K562 (cell line): ENCODE results near the gene CNKSR1. TPM values are rescaled to one million over a fixed set of nuclear protein-coding genes. Genes with fewer than 3 reads are reported as not detected.

ENCODE experiments used
- ATAC-seq: fragments of 200-7000 bp; cut with Tn5 transposase; 3 replicates; pipeline ENCODE4 v1.9.1; 2020; ENCODE audit warnings: moderate library complexity
- BruUV-seq: library from RNA; stranded (reverse); fragments of 400-500 nt; replicated peaks from 2 replicates; lab custom pipeline; 2021; lab: Mats Ljungman, UMichigan
- CTCF ChIA-PET: fragments of 300-600 bp; formaldehyde crosslinking; extraction: SDS; loops from one replicate; lab custom pipeline; 2021; ENCODE audit warnings: low intra/inter-chr PET ratio; lab: Yijun Ruan, JAX
- POLR2A ChIA-PET: fragments of 300-600, 350-650 bp; sonication (Branson Sonifier 250); formaldehyde crosslinking; extraction: SDS; loops from one replicate; lab custom pipeline; 2021; ENCODE audit warnings: antibody characterized with exemption, inconsistent platforms; lab: Yijun Ruan, JAX
- DNase-seq, 4 experiments: peaks; one replicate each; pipeline versions ENCODE4 v3.0.0 to v3.0.0-alpha.2; 2011 to 2018; ENCODE audit warnings: low spot score in 3 of 4, mixed read lengths in 3 of 4; ENCODE audit errors: extremely low read depth in 1 of 4
- FAIRE-seq: peaks from 2 replicates; lab custom pipeline; 2011; peaks lifted over from hg19 to GRCh38; lab: Jason Lieb, UNC
- H2AFZ ChIP-seq: 2 replicates; pipeline ENCODE4 v1.6.0; 2011; ENCODE audit warnings: low read depth, low read length, control low read depth, inconsistent platforms
- H3K27ac ChIP-seq: fragments of 200-600 bp; 3 replicates; pipeline ENCODE4 v1.8.0; 2011; ENCODE audit warnings: low read depth, mild to moderate bottlenecking, control low read depth, inconsistent platforms, low read length, moderate library complexity, mixed read lengths; ENCODE audit errors: extremely low read depth
- H3K27me3 ChIP-seq, 2 experiments: fragments of 300-600 bp in 1 of 2; 2 replicates in 1 of 2; 3 replicates in 1 of 2; pipeline versions ENCODE4 v1.6.0 to v1.8.0; 2011; ENCODE audit warnings: inconsistent platforms in 2 of 2, low read length in 2 of 2, mild to moderate bottlenecking in 1 of 2, mixed read lengths in 1 of 2, moderate library complexity in 1 of 2; ENCODE audit not compliant: control insufficient read depth in 2 of 2, insufficient read depth in 2 of 2
- H3K36me3 ChIP-seq: fragments of 300-600 bp; 3 replicates; pipeline ENCODE4 v1.8.0; 2011; ENCODE audit warnings: mild to moderate bottlenecking, low read length, inconsistent platforms; ENCODE audit not compliant: control insufficient read depth, insufficient read depth
- H3K4me1 ChIP-seq, 2 experiments: fragments of 200-600 bp in 1 of 2; replicated peaks in 1 of 2; 2 replicates in 1 of 2; 3 replicates in 1 of 2; pipeline versions ENCODE4 v1.5.1 to v1.8.0; 2011; ENCODE audit warnings: inconsistent platforms in 2 of 2, low read length in 2 of 2, mild to moderate bottlenecking in 1 of 2, mixed read lengths in 1 of 2, moderate library complexity in 1 of 2; ENCODE audit not compliant: control insufficient read depth in 2 of 2, insufficient read depth in 2 of 2
- H3K4me2 ChIP-seq: 2 replicates; pipeline ENCODE4 v1.6.1; 2011; ENCODE audit warnings: low read length, control low read depth, inconsistent platforms, mixed read lengths; ENCODE audit not compliant: insufficient read depth
- H3K4me3 ChIP-seq: fragments of 200-600 bp; sonication (generic), shearing (Covaris generic); 2 replicates; pipeline ENCODE4 v1.5.1; 2016; ENCODE audit warnings: control low read depth, inconsistent platforms
- H3K79me2 ChIP-seq: fragments of 200-600 bp; 3 replicates; pipeline ENCODE4 v1.8.0; 2011; ENCODE audit warnings: low read length, inconsistent platforms; ENCODE audit not compliant: control insufficient read depth, insufficient read depth
- H3K9ac ChIP-seq, 2 experiments: 2 replicates each; pipeline versions ENCODE4 v1.6.0 to v1.6.1; 2011; ENCODE audit warnings: low read depth in 2 of 2, low read length in 2 of 2, control low read depth in 1 of 2, inconsistent platforms in 1 of 2, mild to moderate bottlenecking in 1 of 2, mixed read lengths in 1 of 2; ENCODE audit not compliant: insufficient read depth in 1 of 2
- H3K9me1 ChIP-seq: one replicate; pipeline ENCODE4 v1.6.0; 2011; ENCODE audit warnings: inconsistent platforms, mild to moderate bottlenecking, low read length, moderate library complexity; ENCODE audit not compliant: control insufficient read depth, insufficient read depth
- H3K9me3 ChIP-seq: replicated peaks from 2 replicates; pipeline ENCODE4 v1.5.1; 2011; ENCODE audit warnings: low read depth, low read length, inconsistent platforms; ENCODE audit not compliant: control insufficient read depth, insufficient read depth
- H4K20me1 ChIP-seq: replicated peaks from 2 replicates; pipeline ENCODE4 v1.6.1; 2011; ENCODE audit warnings: low read length, inconsistent platforms, mixed read lengths; ENCODE audit not compliant: control insufficient read depth, insufficient read depth
- ASH1L ChIP-seq: fragments of 450-650 bp; IDR thresholded peaks from 2 replicates; pipeline ENCODE4 v1.6.1; 2018; ENCODE audit warnings: borderline replicate concordance, mild to moderate bottlenecking, low read depth; ENCODE audit not compliant: partially characterized antibody
- CREB3 ChIP-seq: fragments of 450-650 bp; conservative IDR thresholded peaks from 2 replicates; pipeline ENCODE4 v1.6.1; 2016; ENCODE audit warnings: missing genetic modification characterization, low read depth, mild to moderate bottlenecking, missing compliant biosample characterization, moderate library complexity
- KAT8 ChIP-seq: fragments of 450-650 bp; IDR thresholded peaks from 2 replicates; pipeline ENCODE4 v1.6.1; 2016; ENCODE audit warnings: low read depth, mild to moderate bottlenecking
- MED1 ChIP-seq: sonication (generic); formaldehyde crosslinking; IDR thresholded peaks from 2 replicates; pipeline ENCODE4 v1.8.1; 2023; ENCODE audit warnings: missing genetic modification reagents, borderline replicate concordance
- MTA1 ChIP-seq: fragments of 450-650 bp; IDR thresholded peaks from 2 replicates; pipeline ENCODE4 v1.6.1; 2017; ENCODE audit warnings: borderline replicate concordance
- POLR2G ChIP-seq: fragments of 200-400 bp; formaldehyde crosslinking; IDR thresholded peaks from 2 replicates; pipeline ENCODE4 v1.6.1; 2017; ENCODE audit warnings: low read depth, mild to moderate bottlenecking, antibody characterized with exemption, low read length, moderate library complexity
- SMAD3 ChIP-seq: fragments of 450-650 bp; formaldehyde crosslinking; conservative IDR thresholded peaks from 2 replicates; pipeline ENCODE4 v1.4.0; 2020; ENCODE audit warnings: mild to moderate bottlenecking
- SPI1 ChIP-seq: IDR thresholded peaks from 2 replicates; pipeline ENCODE4 v1.6.1; 2011; ENCODE audit warnings: low read depth, low read length, control low read depth, borderline replicate concordance
- TAF1 ChIP-seq: IDR thresholded peaks from 2 replicates; pipeline ENCODE4 v1.6.1; 2011; ENCODE audit warnings: mild to moderate bottlenecking, low read length, moderate library complexity; ENCODE audit not compliant: insufficient read depth, control insufficient read depth, severe bottlenecking; ENCODE audit errors: extremely low read depth
- TCF3 ChIP-seq: sonication (generic); formaldehyde crosslinking; IDR thresholded peaks from 2 replicates; pipeline ENCODE4 v1.4.0; 2020; ENCODE audit warnings: mild to moderate bottlenecking, missing genetic modification reagents
- TEAD4 ChIP-seq, 2 experiments: sonication (generic) in 1 of 2; formaldehyde crosslinking in 1 of 2; IDR thresholded peaks; 2 replicates each; pipeline versions ENCODE4 v1.6.1 to v1.8.0; 2012 to 2022; ENCODE audit warnings: borderline replicate concordance in 1 of 2, inconsistent platforms in 1 of 2, low read length in 1 of 2, mild to moderate bottlenecking in 1 of 2, missing genetic modification reagents in 1 of 2
- VEZF1 ChIP-seq: fragments of 200-800 bp; sonication (Bioruptor generic); IDR thresholded peaks from 2 replicates; pipeline ENCODE4 v1.6.1; 2017; ENCODE audit warnings: missing genetic modification characterization, missing compliant biosample characterization
- ZNF655 ChIP-seq: fragments of 250-450 bp; sonication (Bioruptor Pico); IDR thresholded peaks from 2 replicates; pipeline ENCODE4 v1.5.0; 2021
- in situ Hi-C: fragments of 300-500 bp; cut with MboI; formaldehyde crosslinking; loops from 4 replicates; pipeline ENCODE4 v1.15.0; 2018; ENCODE audit warnings: inconsistent platforms, mixed read lengths
- intact Hi-C: fragments of 100-400 bp; cut with micrococcal nuclease; formaldehyde crosslinking; loops from 2 replicates; pipeline ENCODE4 v1.14.2; 2022
- polyA plus RNA-seq, 8 experiments: library from polyadenylated mRNA; depleted of rRNA in 4 of 8; stranded (reverse) in 5 of 8; unstranded in 3 of 8; fragments of >200 nt; fragmentation: Nextera tagmentation in 2 of 8; fragmentation: Illumina TruSeq in 1 of 8; extraction: Ambion mirVana in 2 of 8; extraction: Trizol in 1 of 8; gene quantifications; 2 replicates each; pipeline versions ENCODE4 v1.2.1 to v1.2.3, GENCODE V29; 2011 to 2014; ENCODE audit warnings: inconsistent platforms in 1 of 8, missing spikeins in 1 of 8
- total RNA-seq, 7 experiments: library from RNA; depleted of rRNA in 6 of 7; stranded (reverse); fragments of >200 nt in 6 of 7; fragmentation: Illumina TruSeq in 2 of 7; extraction: Trizol in 2 of 7; gene quantifications; 2 replicates each; pipeline versions ENCODE4 v1.2.1 to v1.2.3, GENCODE V29; 2011 to 2021; ENCODE audit warnings: low replicate concordance in 1 of 7

Gene CNKSR1
- total and polyA plus RNA-seq, 9 of the 15 experiments (the other 6 are each of a cell fraction or from before 2014, with no cell fraction given) = 0.03 to 2.8 (median 1.1) TPM

- Histone ChIP-seq H3K36me3 (no peaks in the 10 kb centered on the region), H2AFZ (no peak overlapping the region), H3K27me3 (no peaks in the 10 kb centered on the region)
- no peak for FAIRE-seq
- in situ Hi-C loops = loop anchor here (5.0 kb wide), 3 partner anchors 42 to 252 kb away; no protein-coding TSS in a partner anchor
- no peak for TF ChIP-seq ASH1L
- TF ChIP-seq TAF1 = no peak
- no peak for TF ChIP-seq POLR2G
- no peak for TF ChIP-seq MED1
- TF ChIP-seq TCF3 (CRISPR knock-in tag) = no peak
- no peak for TF ChIP-seq SPI1
- TF ChIP-seq TEAD4 (IDR thresholded peaks at IDR 0.05; ENCODE audit: low read length) = no peak
- no peak for TF ChIP-seq TEAD4 (CRISPR knock-in tag; IDR thresholded peaks at IDR 0.05; ENCODE audit: borderline replicate concordance)
- TF ChIP-seq ZNF655 (CRISPR knock-in tag) = no peak
- no peak for TF ChIP-seq SMAD3 (CRISPR knock-in tag)
- TF ChIP-seq KAT8 = no peak
- TF ChIP-seq CREB3 (tag) = no peak
- TF ChIP-seq MTA1 = no peak
- TF ChIP-seq VEZF1 (CRISPR knock-in tag) = no peak
- TF ChIP-seq, all 486 proteins: peak for 0
- intact Hi-C loops = loop anchor here (5.0 kb wide), 1 partner anchor 252 kb away; no protein-coding TSS in a partner anchor
- Histone ChIP-seq H3K9ac (no peak overlapping the region; a peak in 1 of 4 replicates), H3K27ac (no peak overlapping the region), H3K4me3 (no peak overlapping the region), H3K4me1 (peaks cover 6 to 14% of the 10 kb centered on the region in 2 experiments; a peak in 4 of 5 replicates), H4K20me1 (no peaks in the 10 kb centered on the region), H3K4me2 (no peak overlapping the region), H3K79me2 (no peaks in the 10 kb centered on the region), H3K9me1 (no peaks in the 10 kb centered on the region), H3K9me3 (no peaks in the 10 kb centered on the region)
- DNase-seq (peak in 1 of 4 experiments; percentile 1), ATAC-seq (no peak)
- POLR2A ChIA-PET = interaction anchor here (0.7 to 1.9 kb wide), 2 partner anchors 10 to 21 kb away, joined by 3 to 10 read pairs; no protein-coding TSS in a partner anchor
- BruUV-seq = no TSS peak
- CTCF ChIA-PET = no interaction called here
Observed at GRCh38 chr1:26148887-26149286, 28.4 kb upstream of the CNKSR1 start.
